GM18861 (cell line): ENCODE results near the gene U2AF1L4.
A peak's percentile ranks its signal among the peaks of the same experiment; 100 is the strongest.
"Not testable (repeated sequence)": the region's sequence is repeated elsewhere in the genome, so short reads cannot be mapped to it uniquely, and the experiment has no call there.

Source experiments
- ATAC-seq: cut with Tn5 transposase; IDR thresholded peaks from one replicate; pipeline ENCODE4 v1.9.1; 2021; ENCODE audit not compliant: unreplicated experiment

Gene U2AF1L4

GRCh38 chr19:35727956-35728706 is 17.1 kb downstream of the U2AF1L4 start:
- no peak for ATAC-seq

- no peak for ATAC-seq
These were observed 17.9 kb downstream of the U2AF1L4 start for GRCh38 chr19:35727053-35727955.

- no peak for ATAC-seq
These were observed 19.9 kb downstream of the U2AF1L4 start for GRCh38 chr19:35725216-35725861.

- ATAC-seq: no peak
These were observed 20.7 kb downstream of the U2AF1L4 start for GRCh38 chr19:35724560-35724959.

- not testable (repeated sequence) for ATAC-seq
These were observed 21.1 kb downstream of the U2AF1L4 start for GRCh38 chr19:35724132-35724531.

GRCh38 chr19:35723671-35724070 is 21.5 kb downstream of the U2AF1L4 start:
- no peak for ATAC-seq

- ATAC-seq: no peak
These were observed 22.3 kb downstream of the U2AF1L4 start for GRCh38 chr19:35722897-35723296.

GRCh38 chr19:35722461-35722860 is 22.8 kb downstream of the U2AF1L4 start:
- ATAC-seq: no peak

GRCh38 chr19:35721374-35721773 is 23.8 kb downstream of the U2AF1L4 start:
- ATAC-seq: no peak

- ATAC-seq: no peak
These were observed 24.6 kb downstream of the U2AF1L4 start for GRCh38 chr19:35720648-35721047.

GRCh38 chr19:35720163-35720524 is 25.1 kb downstream of the U2AF1L4 start:
- no peak for ATAC-seq

- no peak for ATAC-seq
These were observed 25.6 kb downstream of the U2AF1L4 start for GRCh38 chr19:35719402-35720162.

GRCh38 chr19:35718345-35719041 is 26.7 kb downstream of the U2AF1L4 start:
- ATAC-seq: no peak

- no peak for ATAC-seq
These were observed 27.4 kb downstream of the U2AF1L4 start, which contains the start of gene KMT2B for GRCh38 chr19:35717665-35718344. Gene KMT2B, plus strand, starts transcription at chr19:35718003. Its CDS starts 16 bp downstream, at chr19:35718019.

- ATAC-seq: peak; percentile 51
These were observed 28.2 kb downstream of the U2AF1L4 start for GRCh38 chr19:35716801-35717664.

- ATAC-seq: no peak
These were observed 29.0 kb downstream of the U2AF1L4 start for GRCh38 chr19:35715981-35716800.

- ATAC-seq: no peak
These were observed 29.8 kb downstream of the U2AF1L4 start for GRCh38 chr19:35715355-35715809.
